Eye (tissue), 1 donor: ENCODE data around the gene TCP11X1.
"Not testable (repeated sequence)": the region's sequence is repeated elsewhere in the genome, so short reads cannot be mapped to it uniquely, and the experiment has no call there.

Experiments used
- DNase-seq: peaks from one replicate; pipeline ENCODE4 v3.0.0-alpha.2; 2015

Gene TCP11X1

GRCh38 chrX:102214986-102215385, at the start of gene TCP11X1:
TSS of gene TCP11X1 (plus strand) at chrX:102215301.
- not testable (repeated sequence) for DNase-seq

DNA sequence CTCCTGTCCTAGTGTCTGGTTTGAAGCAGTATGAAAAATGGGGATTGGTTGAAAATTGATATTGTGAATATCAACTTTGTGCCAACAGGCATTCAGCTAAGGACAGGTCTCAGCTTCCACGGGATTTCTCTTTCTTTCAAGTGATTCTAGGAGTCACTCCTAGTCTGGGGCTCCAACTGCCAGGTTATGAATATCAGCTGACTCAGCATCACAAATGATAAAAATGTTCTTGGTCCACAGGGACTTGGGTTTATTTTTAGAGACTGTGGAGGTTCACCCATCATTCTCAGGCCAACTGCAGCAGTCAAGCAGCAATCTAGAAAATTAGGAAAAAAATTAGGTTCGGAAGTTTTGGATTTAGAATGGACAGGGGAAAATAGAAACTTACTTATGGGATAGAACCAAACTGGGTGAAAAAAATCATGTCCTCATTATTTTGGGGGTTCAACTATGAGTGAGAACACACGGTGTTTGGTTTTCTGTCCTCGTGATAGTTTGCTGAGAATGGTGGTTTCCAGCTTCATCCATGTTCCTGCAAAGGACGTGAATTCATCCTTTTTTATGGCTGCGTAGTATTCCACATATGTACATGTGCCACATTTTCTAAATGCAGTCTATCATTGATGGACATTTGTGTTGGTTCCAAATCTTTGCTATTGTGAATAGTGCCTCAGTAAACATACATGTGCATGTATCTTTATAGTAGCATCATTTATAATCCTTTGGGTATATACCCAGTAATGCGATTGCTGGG, 29.0 kb upstream of the TCP11X1 start:
- DNase-seq: no peak

DNA sequence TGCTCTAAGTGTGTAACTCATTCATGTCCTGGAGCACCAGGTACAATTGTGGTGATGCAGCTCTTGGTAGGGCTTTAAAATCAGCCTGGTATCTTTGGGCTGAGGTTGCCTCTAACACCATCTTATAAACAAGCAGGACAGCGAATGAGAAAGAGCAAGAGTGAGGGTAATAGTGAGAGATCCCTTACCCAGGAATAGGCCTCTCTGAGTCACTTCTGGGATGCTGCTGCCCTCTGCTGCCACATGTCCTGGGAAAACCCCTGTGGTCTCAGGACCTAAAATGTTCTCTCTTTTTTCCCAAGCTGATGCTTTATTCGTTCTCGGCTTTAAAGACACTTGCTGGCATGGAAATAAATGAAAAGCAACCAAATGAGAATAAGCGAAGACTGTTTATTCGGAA, 7.2 kb upstream of the TCP11X1 start:
- DNase-seq: not testable (repeated sequence)

DNA sequence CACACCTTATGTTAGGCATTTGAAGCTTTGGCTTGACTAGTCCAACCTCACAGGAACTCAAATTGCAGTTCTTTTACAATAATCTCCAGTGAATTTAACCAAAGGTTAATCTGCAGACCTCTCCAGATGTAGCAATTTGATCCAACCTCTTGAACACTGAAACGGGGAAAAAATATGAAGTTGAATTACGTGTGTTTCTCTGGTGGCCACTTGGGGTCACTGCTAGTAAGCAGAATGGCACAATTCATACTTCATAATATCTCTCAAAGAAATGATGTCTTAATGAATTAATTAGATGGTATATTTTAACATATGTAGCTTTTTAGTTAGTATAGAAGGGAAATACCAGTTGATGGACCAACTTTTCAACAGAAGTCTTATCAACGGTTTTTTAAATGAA, 1.4 kb downstream of the TCP11X1 start:
- DNase-seq: not testable (repeated sequence)

DNA sequence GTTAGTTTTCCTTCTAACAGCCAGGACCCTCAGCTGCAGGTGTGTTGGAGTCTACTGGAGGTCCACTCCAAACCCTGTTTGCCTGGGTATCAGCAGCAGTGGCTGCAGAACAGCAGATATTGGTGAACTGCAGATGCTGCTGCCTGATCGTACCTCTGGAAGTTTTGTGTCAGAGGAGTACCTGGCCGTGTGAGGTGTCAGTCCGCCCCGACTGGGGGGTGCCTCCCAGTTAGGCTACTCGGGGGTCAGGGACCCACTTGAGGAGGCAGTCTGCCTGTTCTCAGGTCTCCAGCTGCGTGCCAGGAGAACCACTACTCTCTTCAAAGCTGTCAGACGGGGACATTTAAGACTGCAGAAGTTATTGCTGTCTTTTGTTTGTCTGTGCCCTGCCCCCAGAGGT, 20.6 kb downstream of the TCP11X1 start:
- not testable (repeated sequence) for DNase-seq

- not testable (repeated sequence) for DNase-seq
Measured at GRCh38 chrX:102240265-102240664, 25.2 kb downstream of the TCP11X1 start.

- not testable (repeated sequence) for DNase-seq
Measured at GRCh38 chrX:102246893-102247292, 31.8 kb downstream of the TCP11X1 start, which contains the start of gene NXF2. TSS of gene NXF2 (plus strand) at chrX:102247167. CDS start at chrX:102307079, 59,912 bp downstream.

GRCh38 chrX:102272231-102272630, 57.1 kb downstream of the TCP11X1 start:
- DNase-seq: not testable (repeated sequence)
